H9 (cell line): ENCODE data around the gene ARPC4. TPM values are rescaled to one million over a fixed set of nuclear protein-coding genes. Genes with fewer than 3 reads are reported as not detected.

ENCODE experiments used
- DNase-seq: peaks from one replicate; pipeline ENCODE4 v3.0.0-alpha.2; 2017
- H2AFZ ChIP-seq: one replicate; pipeline ENCODE4 v1.6.1; 2013; ENCODE audit warnings: mild to moderate bottlenecking, low read length, control low read depth, moderate library complexity
- H2AK5ac ChIP-seq: 2 replicates; pipeline ENCODE4 v1.6.1; 2013; ENCODE audit warnings: low read length, control low read depth, mixed read lengths; ENCODE audit not compliant: insufficient read length
- H2BK120ac ChIP-seq: one replicate; pipeline ENCODE4 v1.6.1; 2013; ENCODE audit warnings: low read depth, mild to moderate bottlenecking, low read length, control low read depth, inconsistent platforms; ENCODE audit not compliant: poor library complexity, severe bottlenecking
- H2BK12ac ChIP-seq: 2 replicates; pipeline ENCODE4 v1.6.1; 2013; ENCODE audit warnings: low read length, control low read depth, mixed read lengths, low read depth; ENCODE audit not compliant: insufficient read length
- H2BK15ac ChIP-seq: 2 replicates; pipeline ENCODE4 v1.6.1; 2013; ENCODE audit warnings: low read depth, low read length, control low read depth
- H2BK20ac ChIP-seq: one replicate; pipeline ENCODE4 v1.6.1; 2013; ENCODE audit warnings: low read depth, mild to moderate bottlenecking, low read length, control low read depth, inconsistent platforms; ENCODE audit not compliant: poor library complexity, severe bottlenecking
- H2BK5ac ChIP-seq: 2 replicates; pipeline ENCODE4 v1.6.1; 2013; ENCODE audit warnings: low read length, control low read depth, mixed read lengths; ENCODE audit not compliant: insufficient read length
- H3K14ac ChIP-seq: 2 replicates; pipeline ENCODE4 v1.6.1; 2013; ENCODE audit warnings: low read length, control low read depth; ENCODE audit not compliant: insufficient read depth
- H3K18ac ChIP-seq: 2 replicates; pipeline ENCODE4 v1.6.1; 2013; ENCODE audit warnings: low read depth, mild to moderate bottlenecking, mixed read lengths, low read length, control low read depth; ENCODE audit not compliant: insufficient read length
- H3K23ac ChIP-seq: 2 replicates; pipeline ENCODE4 v1.6.1; 2013; ENCODE audit warnings: low read length, control low read depth, mixed read lengths, low read depth; ENCODE audit not compliant: insufficient read length
- H3K23me2 ChIP-seq: 2 replicates; pipeline ENCODE4 v1.6.1; 2013; ENCODE audit warnings: low read depth, mild to moderate bottlenecking, mixed read lengths, low read length, control low read depth; ENCODE audit not compliant: insufficient read length, poor library complexity, severe bottlenecking
- H3K27ac ChIP-seq: 2 replicates; pipeline ENCODE4 v1.5.1; 2013; ENCODE audit warnings: low read length, control low read depth, mixed read lengths, low read depth; ENCODE audit not compliant: insufficient read length
- H3K27me3 ChIP-seq: 2 replicates; pipeline ENCODE4 v1.6.1; 2013; ENCODE audit warnings: low read length, control low read depth, inconsistent platforms; ENCODE audit not compliant: insufficient read depth
- H3K4ac ChIP-seq: 2 replicates; pipeline ENCODE4 v1.6.1; 2013; ENCODE audit warnings: low read depth, mild to moderate bottlenecking, control low read depth, inconsistent platforms, low read length, moderate library complexity
- H3K4me1 ChIP-seq: 2 replicates; pipeline ENCODE4 v1.6.1; 2013; ENCODE audit warnings: low read length, control low read depth, inconsistent platforms; ENCODE audit not compliant: insufficient read depth
- H3K4me2 ChIP-seq: 2 replicates; pipeline ENCODE4 v1.6.1; 2013; ENCODE audit warnings: low read length, control low read depth, mixed read lengths; ENCODE audit not compliant: insufficient read length, insufficient read depth
- H3K56ac ChIP-seq: 2 replicates; pipeline ENCODE4 v1.6.1; 2013; ENCODE audit warnings: low read depth, mild to moderate bottlenecking, mixed read lengths, low read length, control low read depth; ENCODE audit not compliant: insufficient read length
- H3K79me1 ChIP-seq: 2 replicates; pipeline ENCODE4 v1.6.1; 2013; ENCODE audit warnings: low read depth, mild to moderate bottlenecking, moderate library complexity, low read length, control low read depth, inconsistent platforms; ENCODE audit not compliant: insufficient read depth, poor library complexity, severe bottlenecking
- H3K79me2 ChIP-seq: 2 replicates; pipeline ENCODE4 v1.6.1; 2013; ENCODE audit warnings: low read length, control low read depth, inconsistent platforms; ENCODE audit not compliant: insufficient read depth
- H3K9ac ChIP-seq: 2 replicates; pipeline ENCODE4 v1.6.1; 2013; ENCODE audit warnings: low read length, control low read depth, mixed read lengths; ENCODE audit not compliant: insufficient read length; ENCODE audit errors: extremely low read depth
- H3K9me3 ChIP-seq: one replicate; pipeline ENCODE4 v1.6.1; 2013; ENCODE audit warnings: low read depth, low read length, inconsistent platforms; ENCODE audit not compliant: control insufficient read depth
- H3T11ph ChIP-seq: one replicate; pipeline ENCODE4 v1.6.1; 2013; ENCODE audit warnings: mild to moderate bottlenecking, low read length, control low read depth, inconsistent platforms
- H4K20me1 ChIP-seq: one replicate; pipeline ENCODE4 v1.6.1; 2013; ENCODE audit not compliant: control insufficient read depth, insufficient read length, insufficient read depth
- H4K5ac ChIP-seq: 2 replicates; pipeline ENCODE4 v1.6.1; 2013; ENCODE audit warnings: low read depth, mild to moderate bottlenecking, mixed read lengths, low read length, control low read depth; ENCODE audit not compliant: insufficient read length
- H4K8ac ChIP-seq: replicated peaks from 2 replicates; pipeline ENCODE4 v1.6.1; 2013; ENCODE audit warnings: low read length, control low read depth, mixed read lengths, low read depth; ENCODE audit not compliant: insufficient read length
- H4K91ac ChIP-seq: 2 replicates; pipeline ENCODE4 v1.6.1; 2013; ENCODE audit warnings: low read depth, mild to moderate bottlenecking, moderate library complexity, mixed read lengths, low read length, control low read depth; ENCODE audit not compliant: insufficient read length
- H3K27ac Mint-ChIP-seq, 3 experiments: 2 replicates in 2 of 3; 3 replicates in 1 of 3; pipeline ENCODE4 v1.8.0; 2020 to 2021; ENCODE audit warnings: mixed read lengths in 3 of 3, mild to moderate bottlenecking in 1 of 3, moderate library complexity in 1 of 3
- H3K27me3 Mint-ChIP-seq: 2 replicates; pipeline ENCODE4 v1.8.0; 2021; ENCODE audit warnings: low read depth, mild to moderate bottlenecking, moderate library complexity, mixed read lengths
- H3K36me3 Mint-ChIP-seq, 3 experiments: 2 replicates in 2 of 3; 3 replicates in 1 of 3; pipeline ENCODE4 v1.8.0; 2020 to 2021; ENCODE audit warnings: low read depth in 3 of 3, mixed read lengths in 3 of 3; ENCODE audit not compliant: insufficient read depth in 1 of 3
- H3K4me1 Mint-ChIP-seq, 2 experiments: 2 replicates each; pipeline ENCODE4 v1.8.0; 2020; ENCODE audit warnings: mixed read lengths in 2 of 2
- H3K4me3 Mint-ChIP-seq, 2 experiments: 2 replicates in 1 of 2; 3 replicates in 1 of 2; pipeline ENCODE4 v1.8.0; 2020 to 2021; ENCODE audit warnings: mild to moderate bottlenecking in 2 of 2, mixed read lengths in 2 of 2, moderate library complexity in 1 of 2
- H3K9me3 Mint-ChIP-seq, 2 experiments: 2 replicates in 1 of 2; 3 replicates in 1 of 2; pipeline ENCODE4 v1.8.0; 2020; ENCODE audit warnings: mild to moderate bottlenecking in 2 of 2, mixed read lengths in 2 of 2, moderate library complexity in 1 of 2
- CTCF ChIP-seq: fragments of 200-600 bp; sonication (generic); conservative IDR thresholded peaks from 3 replicates; pipeline ENCODE4 v1.8.0; 2021; ENCODE audit warnings: antibody characterized with exemption, mild to moderate bottlenecking
- WGBS: extraction: QIAGEN DNeasy Blood & Tissue Kit; methylation state at CpG from one replicate; pipeline ENCODE4 v1.1.7; 2013; ENCODE audit warnings: missing lambda C conversion rate, low lambda C conversion rate, mixed read lengths; ENCODE audit not compliant: insufficient read length; ENCODE audit errors: extremely low coverage; 5-methylcytosine and 5-hydroxymethylcytosine counted together
- total RNA-seq: library from RNA; stranded (reverse); gene quantifications from 2 replicates; pipeline ENCODE4 v1.2.1, GENCODE V29; 2021

ARPC4 gene
- total RNA-seq, 1 experiment from 2014 or later, result 161 TPM

GRCh38 chr3:9833078-9833477 lies 40.2 kb downstream of the ARPC4 start:
- no peak for DNase-seq
- H2AFZ ChIP-seq, result no peak overlapping the region
- H2BK20ac ChIP-seq, result no peak overlapping the region
- H4K20me1 ChIP-seq, result no peaks in the 10 kb centered on the region
- H2BK12ac ChIP-seq, result no peak overlapping the region
- H3K4me1 ChIP-seq, result no peaks in the 10 kb centered on the region
- no peaks in the 10 kb centered on the region for H3K9me3 ChIP-seq
- no peak overlapping the region for H4K8ac ChIP-seq
- no peak overlapping the region for H3K4me2 ChIP-seq
- no peaks in the 10 kb centered on the region for H3K9me3 Mint-ChIP-seq
- no peak overlapping the region for H2AK5ac ChIP-seq
- no peak overlapping the region for H3K27ac Mint-ChIP-seq
- TF ChIP-seq CTCF, result no peak
- no peak overlapping the region for H3K27ac ChIP-seq
- H3K36me3 Mint-ChIP-seq, result peaks cover 2 to 25% (median 13%) of the 10 kb centered on the region in 3 experiments
- no peak overlapping the region for H4K5ac ChIP-seq
- H2BK120ac ChIP-seq, result no peak overlapping the region
- no peaks in the 10 kb centered on the region for H3K27me3 ChIP-seq
- no peak overlapping the region for H3K23ac ChIP-seq
- no peak overlapping the region for H3K4me3 Mint-ChIP-seq
- no CpG with 5 or more reads among the region's 9 CpGs for WGBS
- H3K14ac ChIP-seq, result no peak overlapping the region
- H2BK15ac ChIP-seq, result no peak overlapping the region
- no peak overlapping the region for H3K9ac ChIP-seq
- H3K4me1 Mint-ChIP-seq, result 0 out of 4 replicates have a peak, but pooled peaks cover 0 to 3% of the 10 kb centered on the region in 2 experiments
- H3K79me2 ChIP-seq, result no peaks in the 10 kb centered on the region
- no peak overlapping the region for H3K56ac ChIP-seq
- H3K79me1 ChIP-seq, result no peaks in the 10 kb centered on the region
- no peaks in the 10 kb centered on the region for H3K27me3 Mint-ChIP-seq
- no peak overlapping the region for H4K91ac ChIP-seq
- no peaks in the 10 kb centered on the region for H3K23me2 ChIP-seq
- no peak overlapping the region for H3K18ac ChIP-seq
- no peak overlapping the region for H3T11ph ChIP-seq
- no peak overlapping the region for H2BK5ac ChIP-seq
- no peak overlapping the region for H3K4ac ChIP-seq
